H1 (cell line): ENCODE data around the gene ANKFN1. TPM values are rescaled to one million over a fixed set of nuclear protein-coding genes. Genes with fewer than 3 reads are reported as not detected.

Source experiments
- CTCF ChIA-PET: fragments of 300-600 bp; sonication (Branson Sonifier 250); formaldehyde crosslinking; loops from one replicate; lab custom pipeline; 2021; ENCODE audit not compliant: partially characterized antibody; lab: Charles Lee
- POLR2A ChIA-PET: fragments of 300-600 bp; sonication (Branson Sonifier 250); formaldehyde crosslinking; loops from one replicate; lab custom pipeline; 2021; ENCODE audit warnings: inconsistent platforms; ENCODE audit not compliant: partially characterized antibody; lab: Charles Lee
- DNase-seq, 2 experiments: peaks; one replicate each; pipeline versions ENCODE4 v3.0.0 to v3.0.0-alpha.2; 2010 to 2022; ENCODE audit warnings: low spot score in 2 of 2, low read depth in 1 of 2, mixed read lengths in 1 of 2
- FAIRE-seq: peaks from 2 replicates; lab custom pipeline; 2011; peaks lifted over from hg19 to GRCh38; lab: Jason Lieb, UNC
- H2AFZ ChIP-seq: 2 replicates; pipeline ENCODE4 v1.8.1; 2012; ENCODE audit warnings: low read length, inconsistent platforms
- H2AK5ac ChIP-seq: 2 replicates; pipeline ENCODE4 v1.6.1; 2013; ENCODE audit warnings: low read depth, low read length
- H2BK120ac ChIP-seq: replicated peaks from 2 replicates; pipeline ENCODE3; 2013; ENCODE audit warnings: low read depth, low read length, inconsistent platforms
- H2BK12ac ChIP-seq: 2 replicates; pipeline ENCODE4 v1.6.1; 2013; ENCODE audit warnings: low read depth, low read length
- H2BK15ac ChIP-seq: 2 replicates; pipeline ENCODE4 v1.6.1; 2013; ENCODE audit warnings: low read length
- H2BK20ac ChIP-seq: 2 replicates; pipeline ENCODE4 v1.6.1; 2013; ENCODE audit warnings: low read length
- H2BK5ac ChIP-seq: 2 replicates; pipeline ENCODE4 v1.6.1; 2013; ENCODE audit warnings: low read depth, low read length
- H3K14ac ChIP-seq: 2 replicates; pipeline ENCODE4 v1.6.1; 2013; ENCODE audit warnings: inconsistent platforms; ENCODE audit not compliant: insufficient read length
- H3K18ac ChIP-seq: 2 replicates; pipeline ENCODE4 v1.6.1; 2013; ENCODE audit warnings: low read length; ENCODE audit errors: extremely low read depth
- H3K23ac ChIP-seq: 2 replicates; pipeline ENCODE4 v1.6.1; 2013; ENCODE audit warnings: inconsistent platforms; ENCODE audit not compliant: insufficient read length
- H3K23me2 ChIP-seq: 2 replicates; pipeline ENCODE4 v1.6.1; 2013; ENCODE audit warnings: low read depth, low read length
- H3K27ac ChIP-seq: 2 replicates; pipeline ENCODE4 v1.6.1; 2011; ENCODE audit warnings: low read depth, low read length, inconsistent platforms
- H3K27me3 ChIP-seq, 4 experiments: replicated peaks in 1 of 4; 1 replicate in 1 of 4; 2 replicates in 3 of 4; pipeline versions ENCODE4 v1.6.1 to v1.8.1; 2011 to 2013; ENCODE audit warnings: low read length in 3 of 4, mild to moderate bottlenecking in 3 of 4, inconsistent platforms in 2 of 4, mixed read lengths in 2 of 4, moderate library complexity in 1 of 4; ENCODE audit not compliant: control insufficient read depth in 3 of 4, insufficient read depth in 3 of 4; ENCODE audit errors: extremely low read depth in 1 of 4
- H3K36me3 ChIP-seq, 4 experiments: 2 replicates each; pipeline versions ENCODE4 v1.6.1 to v1.8.1; 2011 to 2013; ENCODE audit warnings: mild to moderate bottlenecking in 4 of 4, low read length in 3 of 4, moderate library complexity in 2 of 4, control low read depth in 1 of 4, inconsistent platforms in 1 of 4; ENCODE audit not compliant: insufficient read depth in 4 of 4, control insufficient read depth in 2 of 4
- H3K4ac ChIP-seq: replicated peaks from 2 replicates; pipeline ENCODE3; 2013; ENCODE audit warnings: low read length, low read depth, mixed read lengths, inconsistent platforms; ENCODE audit not compliant: insufficient read length
- H3K4me1 ChIP-seq, 4 experiments: replicated peaks in 1 of 4; 1 replicate in 1 of 4; 2 replicates in 3 of 4; pipeline versions ENCODE4 v1.6.1 to v1.8.1; 2011 to 2013; ENCODE audit warnings: low read length in 3 of 4, inconsistent platforms in 2 of 4, mixed read lengths in 1 of 4; ENCODE audit not compliant: insufficient read depth in 4 of 4, control insufficient read depth in 3 of 4
- H3K4me2 ChIP-seq, 2 experiments: 2 replicates each; pipeline versions ENCODE4 v1.6.1 to v1.8.1; 2011 to 2013; ENCODE audit warnings: low read depth in 2 of 2, low read length in 2 of 2, control low read depth in 1 of 2, inconsistent platforms in 1 of 2, mild to moderate bottlenecking in 1 of 2; ENCODE audit not compliant: insufficient read depth in 1 of 2
- H3K4me3 ChIP-seq, 4 experiments: fragments of 200-600, 300-600 bp in 1 of 4; sonication (generic), shearing (Covaris generic), sonication (Bioruptor Twin) in 1 of 4; 2 replicates each; pipeline versions ENCODE4 v1.5.1 to v1.8.1; 2011 to 2016; ENCODE audit warnings: low read length in 4 of 4, low read depth in 3 of 4, control low read depth in 2 of 4, inconsistent platforms in 2 of 4, mild to moderate bottlenecking in 2 of 4, mixed read lengths in 1 of 4, moderate library complexity in 1 of 4; ENCODE audit not compliant: insufficient read depth in 2 of 4; ENCODE audit errors: extremely low read depth in 1 of 4
- H3K56ac ChIP-seq: replicated peaks from 2 replicates; pipeline ENCODE3; 2013; ENCODE audit warnings: low read depth, mild to moderate bottlenecking, mixed read lengths, low read length, inconsistent platforms; ENCODE audit not compliant: insufficient read length
- H3K79me1 ChIP-seq: 2 replicates; pipeline ENCODE4 v1.6.1; 2013; ENCODE audit warnings: low read depth, low read length, control low read depth
- H3K79me2 ChIP-seq, 2 experiments: 2 replicates each; pipeline versions ENCODE4 v1.6.1 to v1.8.1; 2012 to 2013; ENCODE audit warnings: low read length in 2 of 2, mild to moderate bottlenecking in 2 of 2, inconsistent platforms in 1 of 2; ENCODE audit not compliant: insufficient read depth in 2 of 2, control insufficient read depth in 1 of 2
- H3K9ac ChIP-seq, 4 experiments: replicated peaks in 1 of 4; 1 replicate in 1 of 4; 2 replicates in 3 of 4; pipeline versions ENCODE4 v1.6.1 to v1.8.1; 2011 to 2013; ENCODE audit warnings: low read depth in 3 of 4, low read length in 3 of 4, control low read depth in 2 of 4, mild to moderate bottlenecking in 2 of 4, moderate library complexity in 2 of 4, inconsistent platforms in 1 of 4; ENCODE audit errors: extremely low read depth in 1 of 4
- H3K9me3 ChIP-seq, 2 experiments: 2 replicates each; pipeline versions ENCODE4 v1.6.1 to v1.8.1; 2012 to 2013; ENCODE audit warnings: mild to moderate bottlenecking in 2 of 2, moderate library complexity in 2 of 2, control low read depth in 1 of 2, inconsistent platforms in 1 of 2, low read depth in 1 of 2, low read length in 1 of 2, mixed read lengths in 1 of 2; ENCODE audit not compliant: insufficient read depth in 2 of 2
- H4K20me1 ChIP-seq, 2 experiments: replicated peaks in 1 of 2; 2 replicates each; pipeline versions ENCODE3 to v1.8.1; 2011 to 2013; ENCODE audit warnings: inconsistent platforms in 2 of 2, low read length in 2 of 2, mild to moderate bottlenecking in 1 of 2; ENCODE audit not compliant: insufficient read depth in 2 of 2, control insufficient read depth in 1 of 2
- H4K5ac ChIP-seq: 2 replicates; pipeline ENCODE4 v1.6.1; 2013; ENCODE audit warnings: low read length, low read depth, mixed read lengths, inconsistent platforms; ENCODE audit not compliant: insufficient read length
- H4K8ac ChIP-seq: 2 replicates; pipeline ENCODE4 v1.8.0; 2013; ENCODE audit warnings: mild to moderate bottlenecking, moderate library complexity, low read length, inconsistent platforms; ENCODE audit not compliant: insufficient read depth; ENCODE audit errors: extremely low read depth
- H4K91ac ChIP-seq: replicated peaks from 2 replicates; pipeline ENCODE3; 2013; ENCODE audit warnings: low read length, mixed read lengths, inconsistent platforms; ENCODE audit not compliant: insufficient read length
- CTCF ChIP-seq, 3 experiments: IDR thresholded peaks; 1 replicate in 2 of 3; 2 replicates in 1 of 3; pipeline versions ENCODE4 v1.5.1 to v1.6.1; 2011; ENCODE audit warnings: low read length in 3 of 3, mild to moderate bottlenecking in 3 of 3, inconsistent platforms in 2 of 3, low read depth in 1 of 3, moderate library complexity in 1 of 3; ENCODE audit not compliant: insufficient read depth in 1 of 3; ENCODE audit errors: control extremely low read depth in 1 of 3
- RAD21 ChIP-seq, 2 experiments: IDR thresholded peaks in 1 of 2; conservative IDR thresholded peaks in 1 of 2; 2 replicates each; pipeline ENCODE4 v1.6.1; 2011; ENCODE audit warnings: low read depth in 2 of 2, low read length in 2 of 2, improper control_type of control experiment in 1 of 2, inconsistent platforms in 1 of 2, mild to moderate bottlenecking in 1 of 2, moderate library complexity in 1 of 2
- SIN3A ChIP-seq, 2 experiments: IDR thresholded peaks in 1 of 2; conservative IDR thresholded peaks in 1 of 2; 2 replicates each; pipeline ENCODE4 v1.6.1; 2011 to 2012; ENCODE audit warnings: low read length in 2 of 2, improper control_type of control experiment in 1 of 2, low read depth in 1 of 2, mild to moderate bottlenecking in 1 of 2
- TAF7 ChIP-seq: optimal IDR thresholded peaks from 2 replicates; pipeline ENCODE3; 2011; ENCODE audit warnings: low read depth, mild to moderate bottlenecking, inconsistent platforms, low read length, moderate library complexity, borderline replicate concordance
- WGBS, 2 experiments: shearing (Covaris generic) in 1 of 2; methylation state at CpG; one replicate each; pipeline versions ENCODE4 v1.1.6 to v1.1.7; 2013 to 2015; ENCODE audit warnings: low lambda C conversion rate in 2 of 2, mixed read lengths in 2 of 2, inconsistent platforms in 1 of 2, low coverage in 1 of 2, missing lambda C conversion rate in 1 of 2; ENCODE audit not compliant: insufficient replicate concordance in 2 of 2, insufficient coverage in 1 of 2, insufficient read length in 1 of 2; ENCODE audit errors: extremely low coverage in 1 of 2, missing lambda C conversion rate in 1 of 2; 5-methylcytosine and 5-hydroxymethylcytosine counted together
- polyA plus RNA-seq, 7 experiments: library from polyadenylated mRNA; depleted of rRNA in 3 of 7; stranded (reverse) in 5 of 7; unstranded in 2 of 7; fragments of >200 nt in 5 of 7; fragments of 200-250 nt in 2 of 7; gene quantifications; 1 replicate in 5 of 7; 2 replicates in 1 of 7; 4 replicates in 1 of 7; pipeline versions ENCODE4 v1.2.1 to v1.2.3, GENCODE V29; 2011 to 2013; ENCODE audit warnings: missing spikeins in 2 of 7, mixed read lengths in 2 of 7
- total RNA-seq: library from RNA; stranded (reverse); fragmentation: NEBNext Ultra II Directional; extraction: Animal tissue kit (Norgen Biotek cat#: 25700); gene quantifications from 2 replicates; pipeline ENCODE4 v1.2.1, GENCODE V29; 2021

ANKFN1 gene
- total and polyA plus RNA-seq, 2 of the 8 experiments (the other 6 are each of a cell fraction or from before 2014, with no cell fraction given), result not detected

- Histone ChIP-seq H3K9ac (no peak overlapping the region), H4K5ac (no peak overlapping the region), H4K91ac (no peak overlapping the region), H3K36me3 (no peaks in the 10 kb centered on the region), H3K4me3 (no peak overlapping the region), H3K4me2 (no peak overlapping the region), H3K23me2 (no peaks in the 10 kb centered on the region; the same call in 1 of the 2 replicates), H2BK5ac (no peak overlapping the region), H2AFZ (no peak overlapping the region), H3K79me1 (no peaks in the 10 kb centered on the region), H3K27me3 (no peaks in the 10 kb centered on the region), H2BK20ac (no peak overlapping the region), H3K79me2 (no peaks in the 10 kb centered on the region), H3K14ac (no peak overlapping the region), H3K4me1 (no peaks in the 10 kb centered on the region), H2AK5ac (no peak overlapping the region), H3K56ac (no peak overlapping the region), H4K20me1 (no peaks in the 10 kb centered on the region), H2BK15ac (no peak overlapping the region), H3K18ac (no peak overlapping the region), H3K4ac (no peak overlapping the region), H2BK12ac (no peak overlapping the region), H4K8ac (no peak overlapping the region), H3K27ac (no peak overlapping the region), H3K23ac (no peak overlapping the region), H2BK120ac (no peak overlapping the region), H3K9me3 (no peaks in the 10 kb centered on the region)
- CTCF ChIA-PET, result interaction anchor here (0.7 to 2.0 kb wide), 10 partner anchors 8 to 634 kb away, joined by 3 to 7 read pairs (median 4); no protein-coding TSS in a partner anchor
- 69% methylated on average over 7 of the region's 7 CpGs; no CpG with 5 or more reads in 1 of the 2 experiments for WGBS, 2 experiments
- FAIRE-seq (peak; percentile 93), DNase-seq (no peak)
- POLR2A ChIA-PET, result no interaction called here
- TF ChIP-seq SIN3A (conservative IDR thresholded peaks at IDR 0.05 in 1 of 2, IDR thresholded peaks at IDR 0.05 in 1 of 2; ENCODE audit: low read depth in 1 of 2, low read length in 2 of 2) (no peak), TAF7 (no peak), CTCF (IDR thresholded peaks at IDR 0.05; ENCODE audit: control extremely low read depth in 1 of 3, insufficient read depth in 1 of 3, low read depth in 1 of 3, low read length in 3 of 3) (peak in 2 of 3 experiments; percentile 57 to 67; a peak in 2 of 4 replicates), RAD21 (IDR thresholded peaks at IDR 0.05 in 1 of 2, conservative IDR thresholded peaks at IDR 0.05 in 1 of 2; ENCODE audit: low read depth in 2 of 2, low read length in 2 of 2) (peak; percentile 70 to 71)
Observed at GRCh38 chr17:56478836-56479447, 325.7 kb downstream of the ANKFN1 start.
